ENCODE data around the gene DGKD. TPM values are rescaled to one million over a fixed set of nuclear protein-coding genes. Genes with fewer than 3 reads are reported as not detected.
A peak's percentile ranks its signal among the peaks of the same experiment; 100 is the strongest.

The DGKD gene
- polyA plus RNA-seq, 1 donor = 20.7 TPM

GRCh38 chr2:233418761-233419546, 64.7 kb downstream of the DGKD start:
- Histone ChIP-seq H3K9me3 (ENCODE audit: control insufficient read depth, low read depth, low read length) (no peaks in the 10 kb centered on the region), H3K4me3 (ENCODE audit: low read length) (no peak overlapping the region), H3K27me3 (ENCODE audit: control insufficient read depth, insufficient read depth, low read length) (no peaks in the 10 kb centered on the region), H3K36me3 (ENCODE audit: control insufficient read depth, insufficient read depth, low read length) (no peaks in the 10 kb centered on the region), H3K27ac (ENCODE audit: low read length) (no peak overlapping the region), H3K4me1 (ENCODE audit: control insufficient read depth, insufficient read depth, low read length) (peaks cover 39% of the 10 kb centered on the region)
- peak in 1 of 2 donors; percentile 31 for DNase-seq
- 87% methylated on average over 6 of the region's 19 CpGs for WGBS (ENCODE audit: insufficient coverage, low lambda C conversion rate)

DNA sequence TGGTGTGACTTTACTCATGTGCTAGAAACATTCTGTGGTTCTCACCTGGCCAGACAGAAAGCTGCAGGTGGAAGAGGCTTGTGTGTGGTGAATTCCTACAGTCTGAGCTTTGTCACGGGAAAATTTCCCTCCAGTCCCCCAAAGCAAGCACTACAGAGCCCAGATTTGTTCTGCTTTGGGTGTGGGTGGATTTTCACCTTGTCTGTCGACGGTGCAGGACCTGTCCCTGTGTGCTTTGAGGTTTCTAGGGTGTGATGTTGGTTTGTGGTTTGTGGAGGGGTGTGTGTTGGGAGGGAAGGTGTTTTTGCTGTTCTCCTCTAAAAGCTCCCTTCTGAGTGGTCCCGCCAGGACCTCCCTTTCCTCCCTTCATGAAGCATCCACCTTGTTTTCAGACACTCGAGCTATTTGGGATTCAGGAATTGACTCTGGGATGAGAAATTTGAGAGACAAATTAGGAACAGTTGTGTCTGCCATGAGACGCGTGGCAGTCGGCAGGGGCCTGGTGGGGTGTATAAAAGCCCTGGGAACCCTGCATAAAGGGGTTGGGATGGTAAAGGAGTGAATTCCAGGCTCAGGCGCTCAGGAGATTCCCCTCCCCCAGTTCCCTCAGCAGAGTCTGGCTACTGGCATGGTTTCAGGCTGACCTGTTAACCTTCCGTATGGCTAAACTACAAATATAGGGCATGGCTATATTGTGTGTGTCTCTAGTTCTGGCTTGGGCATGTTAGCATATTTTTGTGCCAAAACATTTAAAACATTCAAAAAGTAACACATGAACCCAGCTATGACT, 65.5 kb downstream of the DGKD start:
- no CpG with 5 or more reads among the region's 10 CpGs for WGBS (ENCODE audit: insufficient coverage, low lambda C conversion rate)

DNA sequence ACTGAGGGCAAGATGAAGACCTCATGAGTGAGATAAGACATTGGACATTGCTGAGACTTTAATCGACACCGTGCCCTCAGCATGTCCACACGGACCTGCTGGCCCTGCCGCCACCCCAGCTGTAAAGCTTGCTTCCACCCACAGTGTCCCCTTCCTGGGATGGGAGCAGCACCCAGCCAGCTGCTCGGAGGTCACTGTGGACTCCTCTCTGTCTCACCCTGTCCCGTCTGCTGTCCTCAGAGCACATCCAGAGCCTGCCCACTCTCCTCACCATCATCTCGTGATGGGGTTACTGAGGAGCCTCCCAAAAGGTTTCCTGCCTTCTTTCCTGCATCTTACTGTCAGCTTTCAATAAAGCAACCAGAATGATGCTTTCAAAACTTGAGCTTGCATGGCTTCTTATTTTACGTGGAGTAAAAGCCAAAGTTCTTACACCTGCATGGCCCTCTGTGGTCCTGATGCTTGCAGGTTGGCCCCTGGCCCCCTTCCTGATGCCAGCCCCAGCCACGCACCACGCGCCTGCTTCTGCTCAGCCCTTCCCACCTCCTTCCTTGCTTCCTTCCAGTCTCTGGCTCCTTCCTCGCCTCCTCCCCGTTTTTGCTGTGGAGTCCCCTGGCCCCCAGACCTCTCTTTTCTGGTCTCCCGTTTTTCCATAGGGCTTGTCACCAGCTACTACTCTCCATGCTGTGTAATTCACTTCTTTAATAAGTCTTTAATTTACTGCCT, 67.0 kb downstream of the DGKD start:
- Histone ChIP-seq H3K9me3 (ENCODE audit: control insufficient read depth, low read depth, low read length) (no peaks in the 10 kb centered on the region), H3K4me3 (ENCODE audit: low read length) (no peak overlapping the region), H3K27me3 (ENCODE audit: control insufficient read depth, insufficient read depth, low read length) (no peaks in the 10 kb centered on the region), H3K4me1 (ENCODE audit: control insufficient read depth, insufficient read depth, low read length) (peaks cover 40% of the 10 kb centered on the region), H3K27ac (ENCODE audit: low read length) (peak overlapping the region; percentile 92), H3K36me3 (ENCODE audit: control insufficient read depth, insufficient read depth, low read length) (no peaks in the 10 kb centered on the region)
- WGBS (ENCODE audit: insufficient coverage, low lambda C conversion rate) = 92% methylated on average over 5 of the region's 14 CpGs
- DNase-seq = no peak

More for the DNA sequence above, 65.5 kb downstream of the DGKD start:
- no peak for DNase-seq
- no peak overlapping the region for H3K27ac ChIP-seq (ENCODE audit: low read length)
- no peak overlapping the region for H3K4me3 ChIP-seq (ENCODE audit: low read length)
- H3K27me3 ChIP-seq (ENCODE audit: control insufficient read depth, insufficient read depth, low read length) = no peaks in the 10 kb centered on the region
- no peaks in the 10 kb centered on the region for H3K36me3 ChIP-seq (ENCODE audit: control insufficient read depth, insufficient read depth, low read length)
- H3K4me1 ChIP-seq (ENCODE audit: control insufficient read depth, insufficient read depth, low read length) = peaks cover 45% of the 10 kb centered on the region
- H3K9me3 ChIP-seq (ENCODE audit: control insufficient read depth, low read depth, low read length) = no peaks in the 10 kb centered on the region

DNA sequence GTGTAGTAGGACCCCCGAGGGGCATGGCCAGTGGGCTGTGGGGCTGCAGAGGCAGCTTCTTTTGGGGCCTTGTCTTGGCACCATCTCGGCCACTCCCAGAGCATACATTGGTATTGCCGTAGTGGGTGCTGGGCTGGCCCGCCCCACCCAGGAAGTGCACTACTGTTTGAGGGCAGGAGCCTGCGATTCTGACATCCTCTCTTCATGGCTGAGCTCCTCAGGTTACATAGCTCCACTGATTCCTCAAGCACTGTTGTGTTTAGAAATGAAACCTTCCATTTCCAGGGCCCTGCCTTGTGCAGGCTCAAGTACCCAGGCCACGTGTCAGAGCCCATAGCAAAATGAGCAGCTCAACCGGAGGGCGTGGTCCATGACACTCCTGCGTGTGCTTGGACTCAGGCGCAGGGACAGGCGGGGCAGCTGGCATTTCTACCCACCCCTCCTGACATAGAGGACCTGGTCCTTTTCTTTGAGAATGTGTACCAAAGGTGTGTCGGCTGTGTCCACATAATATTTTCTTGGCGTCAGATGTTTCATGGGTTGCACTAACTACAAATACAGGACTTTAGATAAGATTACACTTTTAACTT, 67.9 kb downstream of the DGKD start:
- Histone ChIP-seq H3K36me3 (ENCODE audit: control insufficient read depth, insufficient read depth, low read length) (no peaks in the 10 kb centered on the region), H3K9me3 (ENCODE audit: control insufficient read depth, low read depth, low read length) (no peaks in the 10 kb centered on the region), H3K4me3 (ENCODE audit: low read length) (no peak overlapping the region), H3K27me3 (ENCODE audit: control insufficient read depth, insufficient read depth, low read length) (no peaks in the 10 kb centered on the region), H3K27ac (ENCODE audit: low read length) (peak overlapping the region; percentile 92), H3K4me1 (ENCODE audit: control insufficient read depth, insufficient read depth, low read length) (peaks cover 40% of the 10 kb centered on the region)
- peak; percentile 93 to 96 for DNase-seq
- no CpG with 5 or more reads among the region's 13 CpGs for WGBS (ENCODE audit: insufficient coverage, low lambda C conversion rate)

GRCh38 chr2:233422649-233423551, 68.6 kb downstream of the DGKD start:
- WGBS (ENCODE audit: insufficient coverage, low lambda C conversion rate) = no CpG with 5 or more reads among the region's 12 CpGs
- H3K4me1 ChIP-seq (ENCODE audit: control insufficient read depth, insufficient read depth, low read length) = peaks cover 40% of the 10 kb centered on the region
- H3K27me3 ChIP-seq (ENCODE audit: control insufficient read depth, insufficient read depth, low read length) = no peaks in the 10 kb centered on the region
- H3K4me3 ChIP-seq (ENCODE audit: low read length) = no peak overlapping the region
- H3K9me3 ChIP-seq (ENCODE audit: control insufficient read depth, low read depth, low read length) = no peaks in the 10 kb centered on the region
- no peaks in the 10 kb centered on the region for H3K36me3 ChIP-seq (ENCODE audit: control insufficient read depth, insufficient read depth, low read length)
- peak overlapping the region; percentile 92 for H3K27ac ChIP-seq (ENCODE audit: low read length)
- DNase-seq = peak in 1 of 2 donors; percentile 63

DNA sequence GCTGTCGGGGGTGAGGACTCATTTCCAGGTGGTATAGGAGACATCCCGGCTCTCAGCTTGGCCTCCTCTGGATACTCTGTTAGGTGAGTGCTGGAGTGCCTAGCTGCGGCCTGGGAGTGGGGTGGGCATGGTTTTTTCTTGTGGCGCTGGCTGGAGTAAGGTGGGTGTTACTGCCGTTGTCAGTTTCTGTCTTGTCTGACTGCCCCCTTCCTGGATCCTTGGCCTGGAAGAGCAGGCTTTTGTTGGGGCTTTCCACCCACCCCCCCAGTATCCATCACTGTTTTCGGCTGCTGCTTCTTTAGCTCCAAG, 69.2 kb downstream of the DGKD start:
- DNase-seq = no peak

DNA sequence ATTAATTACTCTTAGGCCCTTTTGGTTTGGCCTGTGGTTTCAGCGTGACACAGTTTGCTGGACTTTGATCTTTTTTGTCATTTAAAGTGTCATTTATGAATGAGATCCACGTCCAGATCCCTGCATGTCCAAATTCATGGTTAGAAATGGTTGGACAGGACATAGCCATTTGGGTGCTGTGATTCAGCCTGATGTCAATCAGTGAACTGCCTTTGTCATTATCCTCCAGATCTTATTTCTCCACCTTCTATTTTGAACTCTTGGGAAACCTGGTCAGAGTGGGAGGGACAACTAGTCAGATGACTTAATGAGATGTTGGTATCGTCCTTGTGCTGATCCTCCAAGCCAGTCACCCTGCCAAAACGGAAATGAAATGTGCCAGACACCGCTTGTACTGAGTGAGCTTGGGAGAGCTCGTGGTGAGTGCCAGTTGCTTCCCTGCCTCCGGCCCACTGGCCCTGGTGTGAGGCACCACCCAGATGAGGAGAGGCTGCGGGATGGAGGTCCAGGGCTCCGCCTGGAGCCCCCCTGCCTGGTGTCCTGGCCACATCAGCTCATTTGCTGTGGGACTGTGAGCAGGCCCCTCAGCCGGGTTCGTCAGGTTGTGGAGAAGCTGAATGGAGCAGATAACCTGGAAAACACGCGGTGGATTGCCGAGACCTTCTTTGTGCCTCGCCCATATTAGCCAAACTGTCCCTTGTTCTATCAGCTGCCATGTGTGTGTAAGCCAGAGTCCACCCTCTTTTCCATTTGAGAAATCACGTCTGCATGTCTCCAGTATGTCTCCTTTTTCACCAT, 70.1 kb downstream of the DGKD start:
- no CpG with 5 or more reads among the region's 16 CpGs for WGBS (ENCODE audit: insufficient coverage, low lambda C conversion rate)
- H3K27ac ChIP-seq (ENCODE audit: low read length) = peak overlapping the region; percentile 92
- no peaks in the 10 kb centered on the region for H3K27me3 ChIP-seq (ENCODE audit: control insufficient read depth, insufficient read depth, low read length)
- peaks cover 40% of the 10 kb centered on the region for H3K4me1 ChIP-seq (ENCODE audit: control insufficient read depth, insufficient read depth, low read length)
- H3K9me3 ChIP-seq (ENCODE audit: control insufficient read depth, low read depth, low read length) = no peaks in the 10 kb centered on the region
- DNase-seq = peak in 1 of 2 donors; percentile 80
- H3K4me3 ChIP-seq (ENCODE audit: low read length) = no peak overlapping the region
- H3K36me3 ChIP-seq (ENCODE audit: control insufficient read depth, insufficient read depth, low read length) = no peaks in the 10 kb centered on the region

More for the DNA sequence above, 69.2 kb downstream of the DGKD start:
- WGBS (ENCODE audit: insufficient coverage, low lambda C conversion rate) = no CpG with 5 or more reads among the region's 6 CpGs
- Histone ChIP-seq H3K27me3 (ENCODE audit: control insufficient read depth, insufficient read depth, low read length) (no peaks in the 10 kb centered on the region), H3K36me3 (ENCODE audit: control insufficient read depth, insufficient read depth, low read length) (no peaks in the 10 kb centered on the region), H3K4me1 (ENCODE audit: control insufficient read depth, insufficient read depth, low read length) (peaks cover 40% of the 10 kb centered on the region), H3K9me3 (ENCODE audit: control insufficient read depth, low read depth, low read length) (no peaks in the 10 kb centered on the region), H3K27ac (ENCODE audit: low read length) (peak overlapping the region; percentile 92), H3K4me3 (ENCODE audit: low read length) (no peak overlapping the region)

DNA sequence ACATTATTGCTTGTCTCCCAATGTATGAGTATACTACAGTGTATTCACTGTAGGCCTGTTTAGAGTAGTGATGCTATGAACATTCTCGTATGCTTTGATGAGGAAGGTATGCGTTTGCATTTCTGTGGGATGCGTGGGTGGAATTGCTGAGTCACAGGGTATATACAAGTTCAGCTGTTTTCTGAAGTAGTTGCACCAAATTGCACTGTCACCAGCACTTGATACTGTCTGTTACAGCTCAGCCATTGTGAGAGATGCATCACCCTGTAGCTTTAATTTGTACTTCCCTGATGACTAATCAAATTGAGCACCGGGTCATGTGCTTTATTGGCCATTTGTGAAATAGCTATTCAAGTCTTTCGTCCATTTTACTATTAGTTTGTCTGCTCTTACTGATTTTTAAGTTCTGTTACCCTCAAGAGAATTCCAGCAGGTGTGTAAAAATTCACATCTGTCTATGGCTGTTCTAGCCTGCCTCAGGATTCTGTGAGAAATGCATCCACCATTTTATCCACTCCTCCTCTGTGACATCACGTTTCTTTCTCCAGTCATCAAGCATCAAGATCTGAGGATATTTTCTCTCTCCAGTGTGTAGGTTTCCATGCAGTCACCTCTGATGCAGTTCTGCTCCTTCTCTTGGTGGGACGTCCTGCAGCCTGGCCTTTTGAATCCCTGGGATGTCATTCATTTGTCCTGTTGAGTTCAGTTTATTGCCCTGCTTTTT, 72.5 kb downstream of the DGKD start:
- Histone ChIP-seq H3K4me3 (ENCODE audit: low read length) (no peak overlapping the region), H3K4me1 (ENCODE audit: control insufficient read depth, insufficient read depth, low read length) (peaks cover 31% of the 10 kb centered on the region), H3K27ac (ENCODE audit: low read length) (no peak overlapping the region), H3K27me3 (ENCODE audit: control insufficient read depth, insufficient read depth, low read length) (no peaks in the 10 kb centered on the region), H3K9me3 (ENCODE audit: control insufficient read depth, low read depth, low read length) (no peaks in the 10 kb centered on the region), H3K36me3 (ENCODE audit: control insufficient read depth, insufficient read depth, low read length) (no peaks in the 10 kb centered on the region)
- 100% methylated on average over 2 of the region's 7 CpGs for WGBS (ENCODE audit: insufficient coverage, low lambda C conversion rate)
- no peak for DNase-seq

Measured in large intestine (tissue), 3 donors.